Activated CD8-positive, alpha-beta memory T cell treated with anti-CD3 and anti-CD28 coated beads for 4 hours (primary cell): ENCODE results near the gene DVL1.
A peak's percentile ranks its signal among the peaks of the same experiment; 100 is the strongest.

Experiments used
- DNase-seq, 2 donors: peaks; one replicate each; pipeline ENCODE4 v3.0.0-alpha.2; 2020; ENCODE audit warnings: low read depth in 2 of 2

The DVL1 gene

DNA sequence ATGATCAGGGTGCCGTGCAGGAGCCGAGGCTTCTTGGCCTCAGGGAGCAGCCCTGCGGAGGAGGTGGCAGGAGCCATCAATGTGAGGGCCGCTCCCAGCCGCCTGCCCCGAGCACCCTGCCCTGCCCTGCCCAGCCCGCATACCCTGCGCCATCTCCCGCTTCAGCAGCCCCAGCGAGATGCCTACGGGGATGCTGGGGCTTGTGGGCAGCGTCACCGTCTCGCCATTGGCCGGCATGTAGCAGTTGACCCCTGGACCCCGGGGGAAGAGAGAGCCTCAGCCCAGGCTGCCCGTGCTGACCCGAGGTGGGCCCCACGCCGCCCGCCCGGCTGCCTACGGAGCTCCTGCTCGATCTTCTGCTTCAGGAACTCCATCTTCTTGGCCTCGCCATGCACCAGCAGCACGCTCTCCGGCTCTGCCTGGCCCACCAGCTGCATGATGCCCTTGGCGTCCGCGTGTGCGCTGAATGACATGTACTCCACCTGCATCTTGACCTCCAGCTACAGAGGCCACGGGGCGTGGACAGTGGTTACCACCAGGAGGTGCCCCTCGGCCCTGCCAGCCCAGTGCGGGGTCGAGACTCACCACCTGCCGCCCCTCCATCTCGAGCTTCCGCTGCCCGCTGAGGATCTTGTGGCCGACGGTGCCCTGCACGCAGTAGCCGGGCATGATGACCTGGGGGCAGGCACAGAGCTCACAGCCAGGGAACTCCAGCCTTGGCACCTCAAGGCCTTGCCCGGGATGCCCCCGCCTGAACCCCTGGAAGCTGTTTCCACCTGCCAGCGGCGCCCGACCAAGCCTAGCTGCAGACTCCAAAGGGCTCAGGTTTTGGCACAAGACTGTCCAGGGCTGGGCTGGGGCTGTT is 36.5 kb downstream of the DVL1 start:
- no peak for DNase-seq

DNA sequence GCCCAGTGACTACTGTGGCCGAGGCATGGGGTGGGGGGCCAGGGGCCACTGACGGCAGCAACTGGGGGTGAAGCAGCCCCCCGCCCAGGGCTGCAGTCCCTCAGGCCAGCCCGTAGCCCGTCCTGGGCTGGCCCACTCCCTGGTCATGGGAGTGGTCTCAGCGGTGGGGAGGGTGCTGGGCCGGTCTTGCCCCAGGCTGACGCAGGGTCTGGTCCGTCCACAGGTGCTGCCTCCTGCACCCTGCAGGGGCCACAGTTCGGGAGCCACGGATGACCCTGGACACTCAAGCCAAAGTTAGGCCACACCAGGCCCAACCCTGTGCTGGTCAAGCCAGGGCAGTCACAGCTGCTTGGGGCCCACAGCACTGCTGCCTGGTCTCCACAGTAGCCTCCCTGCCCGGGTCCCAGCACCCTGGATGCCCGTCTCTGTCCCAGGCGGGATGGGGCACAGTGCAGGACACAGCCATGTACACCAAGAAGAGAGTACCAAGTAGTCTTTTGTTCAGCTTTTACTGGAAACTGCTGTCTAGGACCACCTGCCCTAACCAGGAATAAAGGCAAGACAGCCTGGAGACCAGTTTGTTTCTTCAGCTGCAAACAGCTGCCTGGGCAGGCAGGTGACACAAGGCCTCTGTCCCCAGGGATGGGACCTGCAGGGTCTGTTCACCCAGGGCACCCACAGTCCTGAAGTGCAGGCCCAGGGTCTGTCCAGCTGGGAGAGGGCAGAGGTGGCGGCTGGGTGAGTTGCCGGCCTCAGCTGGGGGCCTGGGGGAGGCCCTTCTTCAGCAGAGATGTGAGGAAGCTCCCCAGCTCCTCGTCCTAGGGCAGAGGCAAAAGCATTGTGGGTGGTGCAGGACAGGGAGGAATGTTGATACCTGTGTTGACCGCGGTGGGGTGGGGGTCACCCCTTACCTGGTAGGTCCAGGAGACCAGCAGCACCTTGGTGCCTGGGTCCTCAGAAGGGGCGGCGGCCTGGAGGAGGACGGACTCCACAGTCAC is 37.8 kb downstream of the DVL1 start:
- DNase-seq: no peak

DNA sequence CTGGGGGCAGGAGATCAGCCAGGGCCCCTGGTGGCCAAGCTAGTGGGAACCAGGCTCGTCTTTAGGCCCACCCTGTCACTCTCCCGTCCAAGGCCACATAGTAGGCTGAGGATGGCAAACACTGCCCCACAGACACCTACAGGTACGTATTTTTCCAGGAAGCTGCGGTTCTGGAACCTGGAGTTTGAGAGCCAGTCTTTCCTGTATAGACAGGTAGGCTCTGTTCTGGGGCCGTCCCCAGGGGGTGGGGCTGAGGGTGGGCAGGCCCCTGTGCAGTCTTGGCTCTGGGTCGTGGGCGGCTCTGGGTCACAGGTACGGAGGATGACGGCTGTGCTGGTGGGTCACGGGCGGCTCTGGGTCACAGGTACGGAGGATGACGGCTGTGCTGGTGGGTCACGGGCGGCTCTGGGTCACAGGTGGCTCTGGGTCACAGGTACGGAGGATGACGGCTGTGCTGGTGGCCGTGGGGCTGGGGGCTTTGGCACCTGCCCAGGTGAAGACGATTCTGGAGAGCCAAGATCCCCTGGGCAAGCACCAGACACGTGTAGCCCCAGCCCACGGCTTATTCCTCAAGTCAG is 38.7 kb downstream of the DVL1 start:
- DNase-seq: no peak

DNA sequence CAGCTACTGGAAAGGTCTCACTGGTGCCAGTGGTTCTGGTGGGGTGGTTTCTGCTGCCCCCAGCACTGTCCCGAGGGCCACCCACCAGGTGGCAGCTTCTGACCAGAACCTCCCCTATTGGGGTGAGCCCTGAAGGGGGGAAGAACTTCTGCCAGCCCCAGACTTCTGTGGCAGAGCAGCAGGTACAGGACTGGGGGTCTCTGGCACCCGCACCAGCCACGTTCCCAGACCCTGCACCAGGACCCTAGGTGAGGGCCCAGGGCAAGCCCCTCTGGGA is 39.2 kb downstream of the DVL1 start:
- no peak for DNase-seq

DNA sequence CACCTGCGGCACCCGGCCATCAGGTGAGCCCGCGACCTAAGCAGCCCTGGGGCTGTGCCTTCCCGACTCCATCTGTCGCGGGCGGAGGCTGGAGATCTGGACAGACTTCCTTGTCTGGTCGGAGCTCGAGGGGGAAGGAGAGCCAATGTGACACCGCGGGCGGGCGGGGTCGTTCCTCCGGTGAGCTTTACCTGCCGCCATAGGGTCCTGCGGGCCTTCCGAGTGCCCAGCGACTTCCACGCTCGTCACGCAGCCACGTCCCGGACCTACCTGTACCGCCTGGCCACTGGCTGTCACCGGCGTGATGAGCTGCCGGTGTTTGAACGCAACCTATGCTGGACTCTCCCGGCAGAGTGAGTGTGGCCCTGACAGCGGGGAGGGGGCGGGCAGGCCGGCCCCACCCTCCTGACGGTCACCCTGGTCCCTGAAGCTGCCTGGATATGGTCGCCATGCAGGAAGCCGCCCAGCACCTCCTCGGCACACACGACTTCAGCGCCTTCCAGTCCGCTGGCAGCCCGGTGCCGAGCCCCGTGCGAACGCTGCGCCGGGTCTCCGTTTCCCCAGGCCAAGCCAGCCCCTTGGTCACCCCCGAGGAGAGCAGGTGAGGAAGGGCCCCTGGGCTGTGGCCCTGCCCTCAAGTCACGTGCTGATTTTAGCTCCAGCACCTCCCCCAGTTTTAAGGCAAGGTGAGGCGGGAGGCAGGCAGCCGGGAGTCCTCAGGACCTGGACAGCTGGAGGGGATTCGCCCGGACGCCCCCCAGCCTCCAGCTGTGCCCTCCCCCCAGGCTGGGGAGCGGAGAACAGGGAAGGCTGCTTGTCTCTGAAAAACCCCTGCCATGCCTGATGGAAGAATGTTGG is 39.7 kb downstream of the DVL1 start:
- DNase-seq: no peak

DNA sequence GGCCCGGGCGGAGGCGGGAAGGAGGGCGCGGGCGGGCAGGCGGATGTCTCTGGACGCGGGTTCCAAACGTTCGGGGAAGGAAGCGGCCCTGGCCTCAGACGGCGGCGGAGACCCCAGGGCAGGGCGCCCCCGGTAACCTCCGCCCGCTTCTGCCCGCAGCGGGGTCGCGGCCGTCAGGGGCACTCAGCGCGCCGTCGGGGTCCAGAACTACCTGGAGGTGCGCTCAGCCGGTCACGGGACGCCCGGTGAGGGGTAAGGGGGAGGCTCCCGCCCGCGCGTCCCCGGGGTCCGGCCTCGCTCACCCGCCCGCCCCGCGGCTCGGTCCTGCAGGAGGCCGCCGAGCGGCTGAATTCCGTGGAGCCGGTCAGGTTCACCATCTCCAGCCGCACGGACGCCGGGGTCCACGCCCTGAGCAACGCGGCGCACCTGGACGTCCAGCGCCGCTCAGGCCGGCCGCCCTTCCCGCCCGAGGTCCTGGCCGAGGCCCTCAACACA is 40.4 kb downstream of the DVL1 start:
- DNase-seq: no peak

DNA sequence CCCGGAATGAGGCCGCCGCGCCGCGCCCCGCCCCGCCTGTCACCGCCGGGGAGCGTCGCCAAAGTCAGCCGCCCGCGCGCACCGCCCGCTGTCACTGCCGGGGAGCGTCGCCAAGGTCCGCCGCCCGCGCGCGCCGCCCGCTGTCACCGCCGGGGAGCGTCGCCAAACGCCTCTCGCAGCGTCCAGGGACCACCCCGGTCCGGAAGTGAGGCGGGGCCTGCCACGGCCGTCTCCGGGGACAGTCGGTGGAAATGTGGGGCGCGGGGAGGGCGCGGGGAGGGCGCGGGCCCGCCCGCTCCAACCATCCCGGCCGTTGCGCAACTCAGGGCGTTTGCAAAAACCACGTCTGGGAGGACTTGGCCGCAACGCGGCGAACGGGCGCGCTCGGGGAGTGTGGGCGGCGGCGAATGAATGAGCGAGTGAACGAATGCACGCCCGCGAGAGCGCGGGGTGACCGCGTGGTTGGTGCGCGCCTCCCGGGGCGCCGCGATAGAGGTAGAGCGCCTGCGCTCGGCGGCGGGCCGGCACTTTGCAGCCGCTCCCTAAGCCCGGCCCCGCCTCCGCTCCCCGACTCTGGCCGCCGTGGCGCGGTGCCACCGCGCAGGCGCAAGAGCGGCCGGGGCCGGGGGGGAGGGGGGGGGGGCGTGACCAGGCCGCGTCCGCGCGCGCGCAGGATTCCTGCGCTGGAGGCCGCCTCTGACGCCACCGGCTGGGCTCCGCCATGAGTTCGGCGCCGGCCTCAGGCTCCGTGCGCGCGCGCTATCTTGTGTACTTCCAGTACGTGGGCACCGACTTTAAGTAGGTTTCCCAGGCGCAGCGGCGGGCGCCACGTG is 41.1 kb downstream of the DVL1 start, which contains the start of the genes ACAP3 and PUSL1:
Gene ACAP3, minus strand, starts transcription at position 8 of the 833 bp plus-strand sequence. CDS start 115 bp downstream, outside the sequence.
Gene PUSL1, plus strand, starts transcription at position 675 of the 833 bp plus-strand sequence. Its CDS starts 47 bp downstream, at position 722.
- DNase-seq: peak; percentile 73 to 77

DNA sequence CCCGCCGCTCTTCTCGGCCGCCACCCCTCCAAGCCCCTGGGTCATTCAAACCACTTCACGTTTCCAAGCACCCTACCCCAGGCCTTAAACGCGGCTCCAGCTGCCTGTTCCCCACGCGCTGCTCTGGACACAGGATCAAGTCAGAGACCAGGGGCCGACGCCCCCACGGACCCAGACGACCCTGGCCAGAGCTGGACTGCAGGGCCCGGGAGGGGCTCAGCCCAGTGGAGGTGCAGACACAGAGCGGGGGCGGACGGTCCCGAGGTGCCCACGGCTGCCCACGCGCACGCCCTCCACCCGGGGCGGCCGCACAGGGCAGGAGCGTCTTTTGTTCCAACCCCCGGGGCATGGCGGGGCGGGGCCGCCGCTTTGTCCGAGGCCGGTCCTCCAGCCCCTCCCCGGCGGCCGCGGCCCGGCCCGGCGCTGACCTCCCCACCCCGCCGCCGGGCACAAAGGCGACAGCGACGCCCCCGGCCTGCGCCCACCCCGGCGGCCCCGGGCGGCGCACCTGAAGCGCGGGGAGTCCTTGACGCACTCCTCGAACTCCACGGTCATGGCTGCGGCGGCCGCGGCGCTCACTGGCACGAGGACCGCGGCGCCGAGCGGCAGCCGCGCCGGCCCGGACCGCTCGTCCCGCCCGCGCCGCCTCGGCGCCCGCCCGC is 41.8 kb downstream of the DVL1 start:
- DNase-seq: no peak

DNA sequence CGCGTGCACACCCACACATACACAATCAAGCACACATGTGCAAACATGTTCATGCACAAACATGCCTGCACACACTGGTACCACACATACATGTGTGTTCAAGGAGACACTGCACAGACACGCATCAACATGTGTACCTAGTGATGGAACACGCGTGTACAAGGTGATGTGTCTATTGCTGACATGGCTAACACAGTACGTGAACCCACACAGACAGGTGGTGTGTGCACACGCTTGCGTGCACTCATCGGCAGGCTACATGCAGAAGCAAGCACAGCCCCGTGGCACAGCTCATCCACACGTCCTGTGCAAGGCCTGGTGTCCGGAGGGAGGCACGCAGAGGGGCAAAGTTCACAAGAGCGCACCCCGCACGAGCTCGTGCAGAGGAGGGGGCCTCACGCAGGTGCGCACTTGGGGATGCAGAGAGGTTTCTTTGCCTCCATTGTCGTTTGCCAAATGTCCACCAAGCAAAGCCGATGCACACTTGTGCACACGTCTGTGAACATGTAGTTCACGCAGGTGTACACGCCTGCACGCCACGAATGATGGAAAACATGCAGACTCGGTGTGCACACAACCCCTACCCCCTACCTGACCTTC is 42.5 kb downstream of the DVL1 start:
- DNase-seq: no peak

DNA sequence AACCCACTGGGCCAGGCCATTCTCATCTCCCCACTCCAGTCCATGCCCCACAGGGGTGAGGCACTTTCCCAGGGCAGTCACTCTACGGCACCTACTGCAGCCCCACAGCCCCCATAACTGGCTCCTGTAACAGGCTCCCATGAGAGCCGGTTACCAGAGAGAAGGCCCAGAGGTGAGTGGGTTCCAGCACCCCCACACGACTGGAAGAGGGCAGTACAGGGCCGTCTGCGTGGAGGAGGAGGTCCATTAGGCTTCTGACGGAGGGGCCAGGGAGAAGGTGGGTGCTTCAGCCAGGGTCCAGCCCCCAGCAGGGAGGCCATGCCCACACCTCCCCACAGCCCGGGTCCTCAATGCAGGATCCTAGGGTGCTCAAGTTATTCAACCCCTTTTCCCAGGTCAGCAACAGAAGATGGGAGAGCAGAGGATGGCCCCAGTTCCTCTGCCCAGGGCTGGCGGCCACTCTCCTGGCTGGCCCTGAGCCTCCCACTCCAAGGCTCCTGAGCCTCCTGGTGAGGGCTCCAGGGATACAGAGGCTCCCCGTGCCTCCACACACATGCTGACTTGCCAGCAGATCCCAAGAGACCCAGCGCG is 43.1 kb downstream of the DVL1 start:
- no peak for DNase-seq

DNA sequence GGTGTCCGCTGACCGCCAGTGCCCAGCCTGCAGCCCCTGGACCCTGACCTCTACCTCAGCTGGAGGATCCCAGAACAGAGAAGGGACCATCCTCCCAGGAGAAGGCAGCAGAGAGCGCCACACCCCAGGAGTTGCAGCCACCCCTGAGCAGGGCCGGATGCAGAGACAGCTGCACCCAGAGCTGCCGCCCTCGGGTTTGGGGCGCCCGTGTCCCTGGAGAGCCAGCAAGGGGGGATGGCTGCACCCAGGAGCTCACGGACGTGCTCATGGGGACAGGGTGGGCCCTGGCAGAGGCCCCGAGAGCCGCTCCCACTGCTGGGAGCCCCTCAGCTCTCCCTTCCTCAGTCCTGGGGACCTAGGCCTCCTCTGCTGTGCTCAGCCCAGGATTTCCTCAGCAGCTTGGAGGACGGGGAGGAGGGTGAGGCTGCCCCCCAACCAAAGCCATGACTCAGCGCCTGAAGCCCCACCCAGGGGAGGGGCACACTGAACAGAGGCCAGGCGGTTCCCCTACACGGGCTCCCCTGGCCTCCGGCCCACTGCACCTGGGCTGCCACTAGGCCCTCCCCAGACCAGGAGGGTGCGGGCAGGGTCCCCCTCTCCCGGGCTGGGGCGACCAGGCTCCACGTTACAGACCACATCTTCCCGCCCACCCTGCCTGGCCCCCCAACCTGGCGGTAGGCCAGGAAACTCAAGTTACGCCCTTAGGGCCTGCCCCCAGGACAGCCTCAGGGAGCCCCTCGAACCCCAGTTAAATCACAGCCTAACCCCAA is 43.7 kb downstream of the DVL1 start:
- DNase-seq: peak; percentile 64

DNA sequence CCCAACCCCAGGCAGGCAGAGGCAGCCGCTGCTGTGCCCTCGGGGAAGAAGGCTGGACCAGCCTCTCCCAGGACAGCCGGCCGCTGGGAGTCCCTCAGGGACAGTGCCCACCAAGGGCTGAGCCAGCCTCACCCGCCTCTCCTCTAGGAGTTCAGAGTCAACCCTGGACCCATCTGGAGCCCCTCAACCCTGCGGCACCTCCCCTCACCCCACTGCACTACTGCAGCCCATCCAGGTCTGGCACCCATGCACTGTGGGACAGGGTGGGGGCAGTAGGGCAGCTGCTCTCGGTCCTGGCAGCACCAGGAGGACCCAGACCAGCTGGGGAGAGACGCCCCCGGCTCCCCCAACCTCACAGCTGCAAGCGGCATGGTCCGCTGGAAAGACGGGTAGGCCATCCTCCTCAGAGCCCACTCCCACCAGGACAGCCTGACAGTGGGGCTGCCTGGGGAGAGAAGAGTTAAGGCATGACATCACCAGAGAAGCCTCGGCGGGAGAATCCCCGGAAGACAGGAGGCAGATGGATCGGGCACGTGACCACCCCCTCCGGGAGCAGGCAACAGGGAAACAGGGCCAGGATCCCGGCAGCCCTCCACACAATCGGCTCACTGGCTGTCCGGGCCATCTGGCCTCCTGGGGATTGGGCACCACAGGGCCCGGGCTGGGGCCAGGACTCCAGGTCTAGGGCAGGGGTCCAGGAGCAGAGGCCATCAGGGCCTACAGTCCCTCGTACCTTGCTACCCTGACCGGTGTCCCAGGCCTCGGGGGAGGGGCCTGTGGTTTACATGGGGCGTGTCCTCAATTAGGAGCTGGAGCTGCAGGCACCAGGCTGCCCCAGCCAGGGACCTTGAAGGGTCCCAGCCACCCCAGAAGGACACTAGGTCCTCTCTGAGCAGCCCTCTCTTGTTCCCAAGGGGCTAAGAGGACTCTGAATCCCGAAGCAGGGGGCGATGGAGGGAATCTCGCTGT is 44.6 kb downstream of the DVL1 start:
- no peak for DNase-seq

DNA sequence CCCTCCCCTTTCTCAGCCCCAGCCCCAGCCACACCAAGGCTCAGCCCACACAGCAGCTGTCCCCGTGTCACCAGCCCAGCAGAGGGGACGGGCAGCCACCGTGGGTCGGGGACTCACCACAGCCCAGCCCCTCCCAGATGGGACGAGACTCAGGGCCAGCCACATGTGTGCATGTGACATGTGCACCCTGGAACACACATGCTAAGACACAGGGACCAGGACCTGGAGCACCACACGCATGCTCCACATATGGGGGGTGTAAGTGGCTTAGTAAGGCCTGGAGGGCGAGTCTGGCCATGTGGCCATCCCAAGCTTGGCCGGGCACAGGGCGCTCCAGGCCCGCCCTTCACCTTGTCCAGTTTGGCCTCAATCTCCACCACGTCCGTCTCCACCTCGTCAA is 45.5 kb downstream of the DVL1 start:
- no peak for DNase-seq

DNA sequence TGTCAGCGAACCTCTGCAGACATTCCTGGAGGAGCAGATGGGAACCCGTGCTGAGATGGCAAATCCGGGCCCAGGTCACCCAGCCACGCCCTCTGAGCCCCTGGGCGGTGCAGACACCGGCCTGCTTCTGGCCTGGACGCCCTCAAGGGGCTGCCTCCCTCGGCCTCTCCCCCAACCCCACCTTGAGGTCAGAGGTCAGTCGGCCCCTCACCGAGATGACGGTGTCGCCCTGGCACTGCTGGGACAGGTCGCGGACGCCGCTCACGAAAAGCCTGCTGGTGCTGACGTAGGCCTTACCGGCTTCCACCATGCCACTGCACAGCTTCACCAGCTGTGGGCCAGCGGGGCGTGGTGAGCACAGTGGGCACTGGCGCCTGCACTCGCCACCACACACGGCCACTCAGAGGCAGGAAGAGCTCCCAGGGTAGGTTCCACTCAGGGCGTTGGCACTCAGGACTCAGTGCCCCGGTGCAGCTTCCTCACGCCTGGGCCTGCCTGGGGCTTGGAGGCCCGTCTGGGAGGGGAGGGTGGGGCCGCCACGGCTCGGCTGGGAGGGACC is 46.2 kb downstream of the DVL1 start:
- DNase-seq: no peak

DNA sequence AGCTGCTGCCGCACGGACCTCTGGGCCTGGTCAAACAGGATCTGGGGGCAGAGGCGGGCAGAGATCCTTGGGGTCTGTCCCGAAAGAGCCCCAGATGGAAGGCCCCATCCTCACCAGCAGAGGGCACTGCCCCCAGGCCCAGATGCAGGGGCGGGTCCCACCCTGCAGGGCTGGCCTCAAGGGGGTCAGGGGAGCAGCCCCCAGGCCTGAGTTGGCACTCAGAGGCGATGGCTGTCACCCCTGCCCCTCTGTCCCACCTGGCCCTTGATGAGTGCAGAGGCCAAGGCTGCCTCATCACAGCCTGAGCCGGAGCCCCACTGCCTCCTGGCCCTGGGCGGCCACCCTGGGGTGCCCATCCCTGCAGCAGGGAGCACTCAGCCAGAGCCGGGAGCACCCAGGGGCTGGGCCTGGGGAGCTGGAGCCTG is 47.2 kb downstream of the DVL1 start:
- DNase-seq: no peak

DNA sequence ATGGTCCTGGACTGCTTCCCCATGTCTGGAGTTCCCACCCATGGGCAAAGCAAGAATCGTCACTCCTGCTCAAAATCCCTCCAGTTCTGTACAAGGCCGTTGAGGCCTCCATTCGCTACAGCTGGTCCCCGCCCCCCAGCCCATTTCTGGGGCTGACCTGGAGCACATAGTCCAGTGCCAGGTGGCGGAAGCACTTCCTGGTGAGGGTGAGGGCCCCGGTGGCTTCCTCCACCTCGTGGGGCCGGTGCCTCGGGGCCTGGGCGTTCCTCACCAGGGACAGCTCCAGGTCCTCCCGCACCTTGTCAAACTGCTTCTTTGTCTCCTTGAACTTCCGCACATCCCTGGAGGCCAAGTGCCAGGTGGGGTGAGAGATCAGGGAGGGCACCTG is 48.9 kb downstream of the DVL1 start:
- DNase-seq: no peak
